Right lung (tissue), 5 donors: ENCODE results near the gene GTF2H4. TPM values are rescaled to one million over a fixed set of nuclear protein-coding genes. Genes with fewer than 3 reads are reported as not detected.
A peak's percentile ranks its signal among the peaks of the same experiment; 100 is the strongest.
"Not testable (repeated sequence)": the region's sequence is repeated elsewhere in the genome, so short reads cannot be mapped to it uniquely, and the experiment has no call there.

Source experiments
- DNase-seq, 2 donors: peaks; one replicate each; pipeline ENCODE4 v3.0.0-alpha.2; 2013
- polyA plus RNA-seq, 5 donors: library from polyadenylated mRNA; unstranded; fragments of 120-200 nt; gene quantifications; one replicate each; pipeline versions ENCODE4 v1.2.1 to v1.2.3, GENCODE V29; 2013; ENCODE audit warnings: inconsistent platforms in 1 of 5, low replicate concordance in 1 of 5; ENCODE audit not compliant: insufficient read length in 5 of 5, insufficient read depth in 1 of 5

Gene GTF2H4
- polyA plus RNA-seq, 5 donors: 39.8 to 56.2 (median 45.0) TPM

DNA sequence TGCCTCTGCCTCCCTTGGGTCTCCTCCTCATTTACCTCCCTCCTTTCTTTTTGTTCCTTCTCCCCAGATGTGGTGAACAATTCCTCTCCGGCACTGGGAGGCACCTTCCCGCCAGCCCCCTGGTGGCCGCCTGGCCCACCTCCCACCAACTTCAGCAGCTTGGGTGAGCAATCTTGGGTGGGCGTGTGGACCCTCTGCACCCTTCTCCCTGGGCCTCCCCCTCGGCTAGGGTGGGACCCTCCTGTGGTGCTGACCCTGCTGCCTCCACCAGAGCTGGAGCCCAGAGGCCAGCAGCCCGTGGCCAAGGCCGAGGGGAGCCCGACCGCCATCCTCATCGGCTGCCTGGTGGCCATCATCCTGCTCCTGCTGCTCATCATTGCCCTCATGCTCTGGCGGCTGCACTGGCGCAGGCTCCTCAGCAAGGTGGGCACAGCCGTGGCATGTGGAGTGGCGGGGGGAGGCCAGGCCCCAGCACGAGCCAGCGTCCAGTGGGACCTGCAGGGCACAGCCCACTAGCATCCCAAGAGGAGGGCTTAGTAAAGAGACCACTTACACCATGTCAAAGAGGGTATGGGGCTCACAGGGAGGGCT is 14.9 kb upstream of the GTF2H4 start:
- no peak for DNase-seq

DNA sequence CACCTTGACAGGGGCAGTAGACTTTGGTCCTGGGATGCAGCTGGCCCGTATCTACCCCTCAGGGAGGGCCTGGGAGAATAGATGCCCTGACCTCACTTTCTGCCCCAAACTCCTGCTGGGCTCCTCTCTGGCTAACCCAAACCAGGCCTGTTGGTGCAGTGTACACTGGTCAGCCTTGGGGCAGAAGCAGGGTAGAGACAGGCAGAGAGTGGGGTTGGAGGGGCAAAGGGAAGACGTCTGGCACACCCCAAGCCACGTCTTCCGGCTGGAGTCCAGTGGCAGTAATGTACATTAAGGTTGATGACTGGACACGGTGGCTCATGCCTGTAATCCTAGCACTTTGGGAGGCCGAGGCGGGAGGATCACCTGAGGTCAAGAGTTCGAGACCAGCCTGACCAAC is 14.3 kb upstream of the GTF2H4 start:
- no peak for DNase-seq

DNA sequence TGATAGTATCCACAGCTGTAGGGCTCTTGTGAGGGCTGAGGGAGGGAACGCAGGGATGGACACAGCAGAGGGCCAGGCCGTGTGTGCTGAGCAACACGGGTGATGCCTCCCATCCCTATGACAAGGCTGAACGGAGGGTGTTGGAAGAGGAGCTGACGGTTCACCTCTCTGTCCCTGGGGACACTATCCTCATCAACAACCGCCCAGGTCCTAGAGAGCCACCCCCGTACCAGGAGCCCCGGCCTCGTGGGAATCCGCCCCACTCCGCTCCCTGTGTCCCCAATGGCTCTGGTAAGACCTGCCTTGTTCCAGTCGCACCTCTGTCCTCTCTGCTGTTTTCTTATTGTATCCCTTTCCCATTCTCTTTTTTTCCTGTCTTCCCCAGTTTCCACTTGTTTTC is 13.6 kb upstream of the GTF2H4 start:
- no peak for DNase-seq

DNA sequence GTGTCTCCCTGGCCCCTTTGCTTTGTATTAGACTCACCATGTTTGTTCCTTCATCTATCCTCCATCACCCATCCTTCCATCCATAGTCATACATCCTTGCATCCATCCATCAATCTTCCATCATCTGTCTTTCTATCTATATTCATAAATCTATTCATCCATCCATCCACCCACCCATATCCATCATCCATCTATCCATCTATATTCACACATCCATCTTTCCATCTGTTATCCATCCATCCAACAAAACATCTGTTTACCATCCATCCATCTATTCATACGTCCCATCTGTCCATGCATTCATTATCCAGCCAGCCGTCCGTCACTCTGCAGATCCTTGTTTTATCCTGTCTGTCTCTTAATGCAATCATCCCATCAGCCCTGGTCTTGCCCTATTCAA is 13.1 kb upstream of the GTF2H4 start:
- no peak for DNase-seq

DNA sequence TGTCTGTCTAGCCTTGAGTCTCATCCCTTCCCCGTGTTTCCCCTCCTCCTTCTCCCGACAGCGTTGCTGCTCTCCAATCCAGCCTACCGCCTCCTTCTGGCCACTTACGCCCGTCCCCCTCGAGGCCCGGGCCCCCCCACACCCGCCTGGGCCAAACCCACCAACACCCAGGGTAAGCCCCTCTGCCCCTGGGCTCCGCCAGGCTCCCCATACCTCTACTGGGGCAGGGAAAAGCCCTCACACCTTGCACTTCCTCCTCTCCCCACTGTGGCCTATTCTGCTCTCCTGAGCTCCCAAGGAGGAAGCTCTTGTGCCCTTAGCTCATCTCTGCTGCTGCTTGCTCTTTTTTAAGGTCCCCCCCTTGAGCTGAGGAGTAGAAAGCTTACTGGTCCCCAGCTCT is 12.7 kb upstream of the GTF2H4 start:
- no peak for DNase-seq

DNA sequence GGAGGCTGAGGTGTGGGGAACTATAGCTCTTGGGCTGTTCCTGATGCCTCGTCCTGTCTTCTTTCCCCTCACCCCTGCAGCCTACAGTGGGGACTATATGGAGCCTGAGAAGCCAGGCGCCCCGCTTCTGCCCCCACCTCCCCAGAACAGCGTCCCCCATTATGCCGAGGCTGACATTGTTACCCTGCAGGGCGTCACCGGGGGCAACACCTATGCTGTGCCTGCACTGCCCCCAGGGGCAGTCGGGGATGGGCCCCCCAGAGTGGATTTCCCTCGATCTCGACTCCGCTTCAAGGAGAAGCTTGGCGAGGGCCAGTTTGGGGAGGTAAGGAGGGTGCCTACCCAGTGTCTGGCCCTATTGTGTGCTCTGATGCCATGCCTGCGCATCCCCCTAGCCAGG is 11.5 kb upstream of the GTF2H4 start:
- DNase-seq: no peak

DNA sequence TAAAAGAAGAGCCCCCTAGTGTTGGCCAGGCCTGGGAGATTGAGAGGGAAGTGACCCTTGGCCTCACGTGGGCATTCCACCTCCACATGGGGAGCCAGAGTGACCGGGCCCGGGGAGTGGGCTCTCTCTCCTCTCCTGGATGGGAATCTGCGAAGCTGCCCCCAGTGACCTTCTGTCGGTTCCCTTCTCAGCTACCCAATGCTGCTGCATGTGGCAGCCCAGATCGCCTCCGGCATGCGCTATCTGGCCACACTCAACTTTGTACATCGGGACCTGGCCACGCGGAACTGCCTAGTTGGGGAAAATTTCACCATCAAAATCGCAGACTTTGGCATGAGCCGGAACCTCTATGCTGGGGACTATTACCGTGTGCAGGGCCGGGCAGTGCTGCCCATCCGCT is 10.1 kb upstream of the GTF2H4 start:
- DNase-seq: no peak

DNA sequence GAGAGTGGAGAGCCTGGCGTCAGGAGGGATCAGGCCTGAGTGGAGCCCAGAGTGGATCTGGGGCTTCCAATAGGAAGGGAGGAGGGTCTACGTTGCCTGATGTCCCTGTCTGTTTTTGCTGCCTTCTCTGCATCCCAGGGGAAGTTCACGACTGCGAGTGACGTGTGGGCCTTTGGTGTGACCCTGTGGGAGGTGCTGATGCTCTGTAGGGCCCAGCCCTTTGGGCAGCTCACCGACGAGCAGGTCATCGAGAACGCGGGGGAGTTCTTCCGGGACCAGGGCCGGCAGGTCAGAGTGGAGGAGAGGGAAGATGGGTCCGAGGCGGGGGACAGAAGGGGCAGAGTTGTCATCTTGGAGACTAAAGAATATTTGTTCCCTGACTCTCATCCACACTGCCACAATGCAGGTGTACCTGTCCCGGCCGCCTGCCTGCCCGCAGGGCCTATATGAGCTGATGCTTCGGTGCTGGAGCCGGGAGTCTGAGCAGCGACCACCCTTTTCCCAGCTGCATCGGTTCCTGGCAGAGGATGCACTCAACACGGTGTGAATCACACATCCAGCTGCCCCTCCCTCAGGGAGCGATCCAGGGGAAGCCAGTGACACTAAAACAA is 9.2 kb upstream of the GTF2H4 start:
- DNase-seq: no peak

DNA sequence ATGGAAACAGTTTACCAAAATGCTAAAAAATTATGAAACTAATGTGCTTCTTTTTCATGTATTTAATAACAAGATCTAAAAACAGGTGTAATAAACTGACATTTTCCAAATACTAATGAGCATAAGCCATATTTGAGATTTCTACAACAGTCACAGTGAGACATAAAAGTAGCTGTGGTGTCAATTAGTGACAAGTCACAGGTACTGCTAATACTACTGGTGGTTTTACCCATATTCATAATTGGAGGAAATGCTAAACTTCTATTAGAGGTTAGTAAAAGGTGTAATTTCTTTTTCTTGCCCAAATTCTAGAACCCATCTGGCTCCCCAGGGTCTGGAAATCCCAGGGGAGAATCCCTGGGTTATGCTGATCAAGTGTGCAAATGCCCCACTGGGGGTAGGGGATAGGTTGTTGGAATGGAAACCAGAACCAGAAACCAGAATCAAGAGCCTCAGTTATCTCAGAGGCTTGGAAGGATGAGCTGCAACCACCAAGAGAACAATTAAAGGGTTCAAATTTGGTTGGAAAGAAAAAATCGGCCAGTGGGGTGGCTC is 7.1 kb upstream of the GTF2H4 start:
- DNase-seq: no peak

DNA sequence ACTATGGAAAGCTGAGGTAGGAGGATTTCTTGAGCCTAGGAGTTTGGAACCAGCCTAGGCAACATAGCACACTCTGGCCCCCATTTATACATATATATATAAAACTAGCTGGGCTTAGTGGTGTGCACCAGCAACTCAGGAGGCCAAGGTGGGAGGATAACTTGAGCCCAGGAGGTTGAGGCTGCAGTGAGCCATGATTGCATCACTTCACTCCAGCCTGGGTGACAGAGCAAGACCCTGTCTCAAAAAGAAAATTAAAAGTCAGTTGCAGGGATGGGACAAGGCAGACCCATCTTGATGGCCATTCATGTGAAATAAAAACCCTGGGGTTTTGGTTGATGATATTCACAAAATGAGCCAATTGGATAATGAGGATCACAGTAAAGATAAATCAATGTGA is 6.6 kb upstream of the GTF2H4 start:
- DNase-seq: no peak

DNA sequence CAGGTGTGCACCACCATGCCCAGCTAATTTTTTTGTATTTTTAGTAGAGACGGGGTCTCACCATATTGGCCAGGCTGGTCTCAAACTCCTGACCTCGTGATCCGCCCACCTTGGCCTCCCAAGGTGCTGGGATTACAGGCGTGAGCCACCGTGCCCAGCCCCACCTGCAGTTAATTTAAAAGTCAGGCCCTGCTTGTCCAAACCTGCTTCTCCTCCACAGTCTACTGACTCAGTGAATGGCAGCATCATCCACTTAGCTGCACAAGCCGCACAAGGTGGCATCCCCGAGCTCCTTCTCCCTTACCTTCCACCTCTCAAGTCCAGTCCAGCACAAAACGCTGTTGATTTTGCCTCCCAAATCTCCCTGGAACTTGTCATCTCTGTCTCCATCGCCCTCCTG is 5.8 kb upstream of the GTF2H4 start:
- DNase-seq: not testable (repeated sequence)

DNA sequence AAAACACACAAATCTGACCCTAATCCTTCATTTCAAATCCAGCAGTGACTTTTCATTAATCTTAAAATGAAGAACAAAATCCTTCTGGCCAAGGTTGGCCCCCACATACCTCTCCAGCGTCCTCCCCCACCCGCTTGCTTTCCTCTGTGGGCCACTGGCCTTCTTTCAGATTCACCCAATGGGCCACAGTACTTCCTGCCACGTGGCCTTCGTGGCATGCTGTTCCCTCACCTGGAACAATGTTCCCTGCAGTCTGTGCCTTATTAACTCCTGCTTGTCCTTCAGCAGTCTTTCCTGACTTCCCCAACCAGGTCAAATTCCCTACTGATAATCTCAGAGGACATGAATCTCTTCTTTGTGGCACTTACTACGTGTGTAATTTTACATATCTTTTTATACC is 5.3 kb upstream of the GTF2H4 start:
- no peak for DNase-seq

DNA sequence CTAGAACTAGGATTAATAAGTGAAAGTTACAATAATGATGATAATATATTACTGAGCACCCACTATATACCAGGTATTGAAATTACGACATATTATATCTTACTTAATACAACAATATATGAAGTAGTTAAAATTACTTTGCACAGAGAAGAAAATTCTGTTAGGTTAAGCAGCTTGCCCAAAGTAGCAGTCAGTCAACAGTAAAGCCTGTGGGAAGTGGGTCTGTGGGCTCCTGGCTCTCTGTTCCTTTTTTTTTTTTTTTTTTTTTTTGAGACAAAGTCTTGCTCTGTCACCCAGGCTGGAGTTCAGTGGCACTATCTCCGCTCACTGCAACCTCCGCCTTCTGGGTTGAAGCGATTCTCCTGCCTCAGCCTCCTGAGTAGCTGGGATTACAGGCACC is 4.8 kb upstream of the GTF2H4 start:
- no peak for DNase-seq

DNA sequence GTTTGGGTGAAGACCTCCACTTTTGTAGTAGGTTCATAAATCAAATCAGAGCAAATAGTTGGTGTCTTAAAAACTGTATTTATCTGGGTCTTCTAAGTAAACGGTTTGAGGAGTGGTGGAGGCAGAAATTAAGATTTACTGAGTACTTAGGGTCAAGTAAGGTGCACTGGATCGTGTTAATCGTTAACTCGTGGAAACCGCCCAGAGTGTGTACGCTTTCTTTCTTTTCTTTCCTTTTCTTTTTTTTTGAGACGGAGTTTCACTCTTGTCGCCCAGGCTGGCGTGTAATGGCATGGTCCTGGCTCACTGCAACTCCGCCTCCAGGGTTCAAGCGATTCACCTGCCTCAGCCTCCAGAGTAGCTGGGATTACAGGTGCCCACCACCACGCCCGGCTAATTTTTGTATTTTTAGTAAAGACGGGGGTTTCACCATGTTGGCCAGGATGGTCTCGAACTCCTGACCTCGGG is 683 bp upstream of the GTF2H4 start:
- DNase-seq: not testable (repeated sequence)

DNA sequence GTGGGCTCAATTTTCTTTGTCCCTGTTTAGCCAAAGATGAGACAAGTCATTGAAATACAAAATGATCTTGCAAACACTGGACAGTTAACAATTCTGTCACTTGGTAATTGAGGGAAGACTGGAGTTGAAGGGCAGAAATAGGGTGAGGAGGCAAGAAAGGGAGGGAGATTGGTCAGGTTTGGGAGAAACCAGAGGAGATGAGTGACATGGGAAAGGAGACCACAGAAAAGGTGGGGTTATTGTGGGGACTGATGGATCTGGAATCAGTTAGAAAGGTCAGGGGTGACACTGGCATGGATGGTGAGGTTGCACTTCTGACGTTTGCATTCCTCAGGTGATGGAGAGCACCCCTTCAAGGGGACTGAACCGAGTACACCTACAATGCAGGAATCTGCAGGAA is 693 bp downstream of the GTF2H4 start:
- DNase-seq: no peak

DNA sequence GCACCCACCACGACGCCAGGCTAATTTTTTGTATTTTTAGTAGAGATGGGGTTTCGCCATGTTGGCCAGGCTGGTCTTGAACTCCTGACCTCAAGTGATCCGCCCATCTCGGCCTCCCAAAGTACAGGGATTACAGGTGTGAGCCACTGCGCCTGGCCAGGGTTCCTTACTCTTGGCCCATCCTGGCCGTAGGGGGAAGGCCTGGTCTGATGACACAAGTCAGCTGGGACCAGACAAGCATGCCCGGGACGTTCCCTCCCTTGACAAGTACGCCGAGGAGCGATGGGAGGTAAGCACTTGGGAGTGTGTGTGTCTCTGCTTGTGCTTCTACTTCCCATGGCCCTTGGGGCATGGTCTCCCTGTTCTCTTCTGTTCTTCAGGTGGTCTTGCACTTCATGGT is 2.5 kb downstream of the GTF2H4 start:
- not testable (repeated sequence) for DNase-seq

DNA sequence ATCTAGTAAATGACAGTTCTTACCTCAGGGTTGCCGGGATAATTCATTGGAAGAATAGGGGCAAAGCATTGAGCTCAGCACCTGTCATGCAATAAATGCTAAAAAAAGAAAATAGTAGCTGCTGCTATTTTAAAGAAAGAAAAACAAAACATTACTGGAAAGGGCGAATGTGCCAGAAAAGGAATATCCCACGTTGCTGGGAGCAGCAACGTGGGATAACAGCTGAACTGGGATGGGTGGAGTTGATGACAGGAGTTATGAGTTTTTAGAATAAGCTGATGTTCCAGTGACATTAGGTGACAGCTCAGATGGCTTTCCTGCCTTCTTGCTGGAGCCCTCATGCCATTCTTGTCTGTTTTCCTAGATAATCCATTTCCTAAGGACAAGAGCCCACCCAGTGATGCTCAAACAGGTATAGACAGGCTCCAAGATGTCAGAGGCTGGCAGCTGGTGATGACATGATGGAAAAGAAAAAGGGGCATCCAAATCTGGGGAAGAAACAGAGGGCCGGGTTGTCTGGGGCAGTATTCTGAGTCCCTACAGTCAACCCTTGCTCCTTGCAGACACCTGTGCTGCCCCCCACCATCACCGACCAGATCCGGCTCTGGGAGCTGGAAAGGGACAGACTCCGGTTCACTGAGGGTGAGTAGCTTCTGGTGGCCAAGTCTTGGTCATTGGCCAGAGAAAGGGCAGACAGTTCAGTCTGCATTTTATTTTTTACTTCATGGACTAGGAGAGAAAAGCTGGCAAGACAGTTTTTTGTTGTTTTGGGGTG is 4.9 kb downstream of the GTF2H4 start:
- no peak for DNase-seq

DNA sequence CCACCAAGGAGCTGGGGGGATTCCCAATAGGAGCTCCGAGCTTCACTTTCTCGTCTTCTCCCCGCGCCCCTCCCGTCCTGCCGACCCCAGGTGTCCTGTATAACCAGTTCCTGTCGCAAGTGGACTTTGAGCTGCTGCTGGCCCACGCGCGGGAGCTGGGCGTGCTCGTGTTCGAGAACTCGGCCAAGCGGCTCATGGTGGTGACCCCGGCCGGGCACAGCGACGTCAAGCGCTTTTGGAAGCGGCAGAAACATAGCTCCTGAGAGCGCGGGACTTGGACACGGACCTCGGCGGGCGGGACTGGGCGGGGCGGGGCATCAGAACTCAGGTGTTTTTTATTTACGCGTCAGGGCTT is 5.7 kb downstream of the GTF2H4 start:
- no peak for DNase-seq

DNA sequence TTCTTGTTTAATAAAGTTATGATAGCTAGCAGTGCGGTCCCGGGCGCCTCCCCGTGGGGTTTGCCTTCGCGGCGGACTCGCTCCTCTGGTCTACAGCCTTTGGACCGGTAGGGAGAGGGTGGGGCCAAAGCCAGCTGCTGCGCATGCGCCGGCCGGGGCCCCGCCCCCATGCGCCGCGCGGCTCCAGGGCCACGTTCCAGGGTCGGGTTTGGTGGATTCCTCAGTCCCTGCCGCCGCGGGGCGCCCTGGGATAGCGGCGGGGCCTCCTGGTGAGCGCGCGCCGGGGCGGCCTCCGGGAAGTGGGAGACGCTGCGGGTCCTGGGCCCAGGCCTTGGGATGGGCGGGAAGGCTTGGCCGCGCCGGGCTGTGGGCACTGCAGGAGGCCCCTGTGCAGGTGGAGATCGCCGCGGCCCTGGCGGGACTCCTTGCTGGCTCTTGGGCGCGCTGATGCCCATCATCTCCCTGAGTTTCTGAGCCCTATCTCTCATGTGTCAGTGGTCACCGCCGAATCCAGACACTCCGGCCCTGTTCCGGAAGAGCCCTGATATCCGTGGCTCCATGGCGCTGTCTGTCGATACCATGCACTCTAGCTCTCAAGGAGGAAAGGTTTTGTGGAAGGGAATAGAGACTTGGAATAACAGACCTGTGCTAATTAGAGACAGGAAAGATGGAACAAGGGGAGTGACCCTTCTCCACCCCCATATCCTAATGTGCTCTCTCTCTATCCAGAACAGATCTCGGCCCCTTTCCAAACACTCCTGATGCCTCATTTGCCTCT is 6.3 kb downstream of the GTF2H4 start, which contains the start of gene VARS2:
Gene VARS2, plus strand, starts transcription at position 163 of the 778 bp plus-strand sequence. Its CDS starts 599 bp downstream, at position 762.
- DNase-seq: peak; percentile 95 to 96

DNA sequence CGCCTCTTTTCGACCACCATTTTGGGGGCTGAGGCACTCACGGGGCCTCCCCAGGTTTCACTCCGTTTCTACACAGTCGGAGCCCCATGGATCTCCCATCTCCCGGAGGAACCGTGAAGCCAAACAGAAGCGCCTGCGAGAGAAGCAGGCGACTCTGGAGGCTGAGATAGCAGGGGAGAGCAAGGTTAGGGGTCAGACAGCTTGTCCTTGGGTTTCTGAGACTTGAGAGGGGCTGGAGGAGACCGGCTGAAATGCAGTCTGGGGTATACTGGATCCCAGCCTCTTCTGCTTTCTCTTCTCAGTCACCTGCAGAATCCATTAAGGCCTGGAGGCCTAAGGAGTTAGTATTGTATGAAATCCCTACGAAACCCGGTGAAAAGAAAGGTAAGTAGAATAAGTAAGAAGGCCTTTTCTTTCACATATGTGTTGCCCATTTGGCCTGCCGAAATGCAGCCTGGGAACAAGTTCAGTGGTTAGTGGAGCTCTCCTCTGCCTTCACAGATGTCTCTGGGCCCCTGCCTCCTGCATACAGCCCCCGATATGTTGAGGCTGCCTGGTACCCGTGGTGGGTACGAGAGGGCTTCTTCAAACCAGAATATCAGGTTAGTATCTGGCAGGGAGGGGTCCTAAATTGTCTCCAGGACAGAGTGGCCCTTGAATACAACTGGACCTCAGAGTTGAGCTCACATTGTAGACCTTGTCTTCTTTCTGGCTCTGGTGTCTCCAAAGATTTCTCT is 7.0 kb downstream of the GTF2H4 start:
- DNase-seq: no peak

DNA sequence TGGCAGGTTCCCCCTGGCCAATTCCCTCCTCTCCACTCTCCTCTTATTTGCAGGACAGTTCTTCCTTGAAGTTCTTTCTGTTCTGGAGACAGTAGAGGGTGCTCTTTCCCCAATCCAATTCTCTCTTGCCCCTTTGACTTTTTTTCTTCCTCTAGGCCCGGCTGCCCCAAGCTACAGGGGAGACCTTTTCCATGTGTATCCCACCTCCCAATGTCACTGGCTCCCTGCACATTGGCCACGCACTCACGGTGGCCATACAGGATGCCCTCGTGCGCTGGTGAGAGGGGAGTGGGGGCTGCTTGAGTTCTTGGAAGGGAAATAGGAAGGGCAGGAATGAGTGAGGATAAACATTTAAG is 7.6 kb downstream of the GTF2H4 start:
- DNase-seq: peak; percentile 46 to 53
